SK-N-SH treated with all-trans-retinoic acid at 6 μM for 48 hours (cell line): ENCODE data around the gene MYL6.

Source experiments
- PATZ1 ChIP-seq: fragments of 250-450 bp; sonication (Bioruptor Pico); IDR thresholded peaks from 2 replicates; pipeline ENCODE4 v1.8.0; 2020; ENCODE audit warnings: mild to moderate bottlenecking, moderate library complexity, borderline replicate concordance
- RARB ChIP-seq: fragments of 250-450 bp; sonication (Bioruptor Pico); IDR thresholded peaks from 2 replicates; pipeline ENCODE4 v1.8.0; 2021; ENCODE audit warnings: mild to moderate bottlenecking, moderate library complexity
- ZFP3 ChIP-seq: fragments of 250-450 bp; sonication (Bioruptor Pico); IDR thresholded peaks from 2 replicates; pipeline ENCODE4 v1.5.0; 2020; ENCODE audit warnings: mild to moderate bottlenecking, moderate library complexity
- ZNF70 ChIP-seq: fragments of 450-650 bp; formaldehyde crosslinking; IDR thresholded peaks from 2 replicates; pipeline ENCODE4 v1.5.0; 2020; ENCODE audit warnings: mild to moderate bottlenecking, moderate library complexity

GRCh38 chr12:56178347-56178746 lies 20.2 kb downstream of the MYL6 start:
- TF ChIP-seq ZFP3: no peak
- TF ChIP-seq ZNF70 (CRISPR knock-in tag): no peak
- no peak for TF ChIP-seq PATZ1 (CRISPR knock-in tag)
- TF ChIP-seq RARB (CRISPR knock-in tag): no peak
